UCSD-AML1 (cell line): ENCODE results near the gene CBY1.

Experiments
- DNase-seq: peaks from one replicate; lab custom pipeline; 2025; ENCODE audit not compliant: unreplicated experiment; lab: John Stamatoyannopoulos, UW

CBY1 gene

DNA sequence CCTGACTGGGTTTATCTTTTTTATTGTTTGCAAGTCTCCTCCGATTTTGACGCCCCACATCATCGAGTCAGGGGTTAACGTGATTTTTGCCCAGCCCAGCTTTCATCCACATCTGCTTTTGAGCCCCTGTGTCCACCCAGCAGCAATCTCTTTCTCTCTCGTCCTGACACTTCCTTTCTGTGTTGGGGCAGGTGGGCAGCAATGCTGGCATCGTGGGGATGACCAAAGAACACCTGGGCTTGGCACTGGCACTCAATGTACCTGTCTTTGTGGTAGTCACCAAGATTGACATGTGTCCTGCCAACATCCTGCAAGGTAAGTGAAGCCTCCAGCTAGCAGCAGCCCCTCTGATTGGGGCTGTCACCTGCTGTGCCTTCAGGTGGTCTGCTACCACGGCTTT is 65.1 kb downstream of the CBY1 start:
- DNase-seq, result no peak
